Endodermal cell (in vitro differentiated cells): ENCODE results near the gene FLOT2. TPM values are rescaled to one million over a fixed set of nuclear protein-coding genes. Genes with fewer than 3 reads are reported as not detected.

ENCODE experiments used
- DNase-seq: peaks from one replicate; pipeline ENCODE4 v3.0.0-alpha.2; 2017
- H3K27ac ChIP-seq: 2 replicates; pipeline ENCODE4 v1.5.1; 2013; ENCODE audit warnings: mild to moderate bottlenecking, low read depth, low read length, moderate library complexity
- H3K27me3 ChIP-seq: 2 replicates; pipeline ENCODE4 v1.6.1; 2013; ENCODE audit warnings: mild to moderate bottlenecking, low read length, moderate library complexity; ENCODE audit not compliant: insufficient read depth, control insufficient read depth, poor library complexity, severe bottlenecking
- H3K36me3 ChIP-seq: 2 replicates; pipeline ENCODE4 v1.7.0; 2013; ENCODE audit warnings: mild to moderate bottlenecking, low read length, moderate library complexity; ENCODE audit not compliant: control insufficient read depth, insufficient read depth
- H3K4me1 ChIP-seq: one replicate; pipeline ENCODE4 v1.7.0; 2013; ENCODE audit warnings: low read length; ENCODE audit not compliant: control insufficient read depth, insufficient read depth
- H3K4me3 ChIP-seq: 2 replicates; pipeline ENCODE4 v1.5.1; 2013; ENCODE audit warnings: mild to moderate bottlenecking, low read length, moderate library complexity
- H3K9ac ChIP-seq: 2 replicates; pipeline ENCODE4 v1.6.1; 2013; ENCODE audit warnings: mild to moderate bottlenecking, low read length, moderate library complexity; ENCODE audit not compliant: poor library complexity, severe bottlenecking; ENCODE audit errors: extremely low read depth
- H3K9me3 ChIP-seq: 2 replicates; pipeline ENCODE4 v1.6.1; 2013; ENCODE audit warnings: mild to moderate bottlenecking, low read length, moderate library complexity; ENCODE audit not compliant: control insufficient read depth
- H3K27ac Mint-ChIP-seq: 2 replicates; pipeline ENCODE4 v1.8.0; 2020; ENCODE audit warnings: mixed read lengths
- H3K27me3 Mint-ChIP-seq: 2 replicates; pipeline ENCODE4 v1.8.0; 2021; ENCODE audit warnings: mild to moderate bottlenecking, mixed read lengths; ENCODE audit not compliant: insufficient read depth
- H3K36me3 Mint-ChIP-seq: 2 replicates; pipeline ENCODE4 v1.8.0; 2020; ENCODE audit warnings: low read depth, mixed read lengths
- H3K4me1 Mint-ChIP-seq: 2 replicates; pipeline ENCODE4 v1.8.0; 2020; ENCODE audit warnings: mixed read lengths
- H3K4me3 Mint-ChIP-seq: 2 replicates; pipeline ENCODE4 v1.8.0; 2020; ENCODE audit warnings: mild to moderate bottlenecking, moderate library complexity, mixed read lengths
- H3K9me3 Mint-ChIP-seq: 2 replicates; pipeline ENCODE4 v1.8.0; 2020; ENCODE audit warnings: mild to moderate bottlenecking, mixed read lengths
- CTCF ChIP-seq: fragments of 200-600 bp; sonication (generic); conservative IDR thresholded peaks from 2 replicates; pipeline ENCODE4 v1.5.0; 2021; ENCODE audit warnings: antibody characterized with exemption, mild to moderate bottlenecking
- WGBS, 2 experiments: methylation state at CpG; one replicate each; pipeline versions ENCODE4 v1.1.5 to v1.1.7; 2013; ENCODE audit warnings: missing lambda C conversion rate in 2 of 2, mixed read lengths in 1 of 2; ENCODE audit not compliant: insufficient coverage in 1 of 2, insufficient read length in 1 of 2; 5-methylcytosine and 5-hydroxymethylcytosine counted together
- total RNA-seq, 2 donors: library from RNA; stranded (reverse); fragmentation: NEBNext Ultra II Directional in 1 of 2; extraction: Animal tissue kit (Norgen Biotek cat#: 25700) in 1 of 2; gene quantifications; 2 replicates in 1 of 2; 3 replicates in 1 of 2; pipeline ENCODE4 v1.2.1, GENCODE V29; 2021

The FLOT2 gene
- total RNA-seq, 2 donors from 2014 or later: 195 to 215 TPM

GRCh38 chr17:28929787-28930186, 32.3 kb upstream of the FLOT2 start:
- H3K36me3 Mint-ChIP-seq: peaks cover 57% of the 10 kb centered on the region
- H3K4me3 ChIP-seq: no peak overlapping the region
- H3K9me3 Mint-ChIP-seq: no peaks in the 10 kb centered on the region
- H3K9ac ChIP-seq: no peak overlapping the region
- H3K27ac ChIP-seq: no peak overlapping the region
- peak overlapping the region; percentile 2 for H3K27ac Mint-ChIP-seq
- peaks cover 4% of the 10 kb centered on the region for H3K9me3 ChIP-seq
- H3K36me3 ChIP-seq: peaks cover 70% of the 10 kb centered on the region
- no peaks in the 10 kb centered on the region for H3K27me3 ChIP-seq
- peak; percentile 47 for TF ChIP-seq CTCF
- H3K4me1 Mint-ChIP-seq: peaks cover 5% of the 10 kb centered on the region
- H3K4me1 ChIP-seq: no peaks in the 10 kb centered on the region
- no peak overlapping the region for H3K4me3 Mint-ChIP-seq
- WGBS, 2 experiments: 93 to 94% methylated on average over 2 of the region's 2 CpGs
- no peaks in the 10 kb centered on the region for H3K27me3 Mint-ChIP-seq
- no peak for DNase-seq

- Histone ChIP-seq H3K36me3 (peaks cover 71% of the 10 kb centered on the region), H3K27ac (no peak overlapping the region), H3K4me3 (no peak overlapping the region), H3K27me3 (no peaks in the 10 kb centered on the region), H3K9ac (no peak overlapping the region), H3K9me3 (peaks cover 4% of the 10 kb centered on the region), H3K4me1 (no peaks in the 10 kb centered on the region)
- Mint-ChIP-seq H3K4me1 (peaks cover 5% of the 10 kb centered on the region), H3K36me3 (peaks cover 58% of the 10 kb centered on the region), H3K4me3 (no peak overlapping the region), H3K27me3 (no peaks in the 10 kb centered on the region), H3K27ac (no peak overlapping the region), H3K9me3 (no peaks in the 10 kb centered on the region)
- TF ChIP-seq CTCF: no peak
- no peak for DNase-seq
- WGBS, 2 experiments: 100% methylated on average over 2 of the region's 2 CpGs
Observed at GRCh38 chr17:28928061-28928460, 30.5 kb upstream of the FLOT2 start.

- no peak for DNase-seq
- peak overlapping the region; percentile 29 for H3K27ac Mint-ChIP-seq
- no peak for TF ChIP-seq CTCF
- no peaks in the 10 kb centered on the region for H3K27me3 Mint-ChIP-seq
- Histone ChIP-seq H3K27me3 (no peaks in the 10 kb centered on the region), H3K36me3 (peaks cover 71% of the 10 kb centered on the region), H3K4me1 (no peaks in the 10 kb centered on the region), H3K4me3 (no peak overlapping the region), H3K9me3 (peaks cover 4% of the 10 kb centered on the region), H3K27ac (no peak overlapping the region), H3K9ac (no peak overlapping the region)
- H3K36me3 Mint-ChIP-seq: peaks cover 60% of the 10 kb centered on the region
- peaks cover 5% of the 10 kb centered on the region for H3K4me1 Mint-ChIP-seq
- no peaks in the 10 kb centered on the region for H3K9me3 Mint-ChIP-seq
- H3K4me3 Mint-ChIP-seq: no peak overlapping the region
- WGBS, 2 experiments: 95 to 96% methylated on average over 4 of the region's 4 CpGs
Observed at GRCh38 chr17:28926786-28927185, 29.3 kb upstream of the FLOT2 start.
